ENCODE measurements around the gene ICE2.

DNA sequence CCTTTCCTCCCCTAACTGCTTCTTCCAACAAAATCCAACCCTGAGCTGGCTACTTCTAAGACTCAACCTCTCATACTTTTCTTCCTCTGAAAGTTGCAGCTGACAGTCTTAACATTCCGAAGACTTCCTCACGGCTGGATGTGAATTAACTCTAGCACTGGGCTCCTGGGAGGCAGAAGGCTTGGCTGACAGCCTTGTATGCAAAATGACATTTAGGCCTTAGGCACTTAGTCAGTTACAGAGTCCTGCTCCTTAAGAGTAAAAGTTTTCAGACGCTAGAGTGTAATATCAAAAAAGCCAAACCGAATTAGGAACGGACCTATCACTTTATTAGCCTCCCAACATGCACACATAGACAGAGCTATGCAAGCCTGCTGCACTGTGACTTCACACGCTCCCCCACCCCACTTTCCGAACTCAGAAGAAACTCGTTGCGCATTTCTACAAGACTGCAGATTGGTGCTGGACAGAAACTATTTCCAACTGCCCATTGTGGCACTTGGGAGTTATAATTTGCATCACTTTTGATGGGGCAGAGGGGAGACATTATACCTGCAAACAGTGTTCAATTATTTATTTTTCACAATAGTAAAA is 65.6 kb downstream of the ICE2 start:
- TF ChIP-seq, protein P1, sequence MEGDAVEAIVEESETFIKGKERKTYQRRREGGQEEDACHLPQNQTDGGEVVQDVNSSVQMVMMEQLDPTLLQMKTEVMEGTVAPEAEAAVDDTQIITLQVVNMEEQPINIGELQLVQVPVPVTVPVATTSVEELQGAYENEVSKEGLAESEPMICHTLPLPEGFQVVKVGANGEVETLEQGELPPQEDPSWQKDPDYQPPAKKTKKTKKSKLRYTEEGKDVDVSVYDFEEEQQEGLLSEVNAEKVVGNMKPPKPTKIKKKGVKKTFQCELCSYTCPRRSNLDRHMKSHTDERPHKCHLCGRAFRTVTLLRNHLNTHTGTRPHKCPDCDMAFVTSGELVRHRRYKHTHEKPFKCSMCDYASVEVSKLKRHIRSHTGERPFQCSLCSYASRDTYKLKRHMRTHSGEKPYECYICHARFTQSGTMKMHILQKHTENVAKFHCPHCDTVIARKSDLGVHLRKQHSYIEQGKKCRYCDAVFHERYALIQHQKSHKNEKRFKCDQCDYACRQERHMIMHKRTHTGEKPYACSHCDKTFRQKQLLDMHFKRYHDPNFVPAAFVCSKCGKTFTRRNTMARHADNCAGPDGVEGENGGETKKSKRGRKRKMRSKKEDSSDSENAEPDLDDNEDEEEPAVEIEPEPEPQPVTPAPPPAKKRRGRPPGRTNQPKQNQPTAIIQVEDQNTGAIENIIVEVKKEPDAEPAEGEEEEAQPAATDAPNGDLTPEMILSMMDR (IDR thresholded peaks at IDR 0.05), result no peak
- TF ChIP-seq POLR2A (IDR thresholded peaks at IDR 0.05), result no peak

Data from lower leg skin (tissue), 3 donors.